Cardiac muscle cell (in vitro differentiated cells and primary cell): ENCODE data around the gene CHST12. TPM values are rescaled to one million over a fixed set of nuclear protein-coding genes. Genes with fewer than 3 reads are reported as not detected.

Experiments
- DNase-seq, 2 donors: peaks; one replicate each; pipeline versions ENCODE4 v3.0.0 to v3.0.0-alpha.2; 2010 to 2017; ENCODE audit warnings: low read depth in 1 of 2, low spot score in 1 of 2
- H3K27ac ChIP-seq: fragments of 200-600 bp; sonication (generic); 2 replicates; pipeline ENCODE4 v1.5.1; 2016
- H3K27me3 ChIP-seq: fragments of 200-600 bp; sonication (generic); 2 replicates; pipeline ENCODE4 v1.6.0; 2016; ENCODE audit warnings: control low read depth
- H3K36me3 ChIP-seq: fragments of 200-600 bp; sonication (generic); 2 replicates; pipeline ENCODE4 v1.5.1; 2016; ENCODE audit warnings: control low read depth
- H3K4me1 ChIP-seq: fragments of 200-600 bp; sonication (generic); 2 replicates; pipeline ENCODE4 v1.8.1; 2017; ENCODE audit warnings: low read depth, mild to moderate bottlenecking, mixed run types
- H3K4me3 ChIP-seq: fragments of 200-600 bp; sonication (generic); 2 replicates; pipeline ENCODE4 v1.5.1; 2016; ENCODE audit warnings: mild to moderate bottlenecking
- H3K9me3 ChIP-seq: fragments of 200-600 bp; sonication (generic); 2 replicates; pipeline ENCODE4 v1.5.1; 2017; ENCODE audit warnings: low read depth, mild to moderate bottlenecking, control low read depth
- CTCF ChIP-seq: IDR thresholded peaks from 2 replicates; pipeline ENCODE4 v1.5.1; 2012; ENCODE audit warnings: low read depth, mild to moderate bottlenecking, low read length
- polyA plus RNA-seq: library from polyadenylated mRNA; unstranded; fragments of >200 nt; fragmentation: Nextera tagmentation; extraction: Ambion mirVana; gene quantifications from 2 replicates; pipeline ENCODE4 v1.2.1, GENCODE V29; 2016
- total RNA-seq: library from RNA; depleted of rRNA; stranded (reverse); fragments of >200 nt; gene quantifications from 2 replicates; pipeline ENCODE4 v1.2.3, GENCODE V29; 2016

CHST12 gene
- total and polyA plus RNA-seq, 2 experiments from 2014 or later = 25.6 to 26.8 TPM

- Histone ChIP-seq H3K36me3 (no peaks in the 10 kb centered on the region), H3K27ac (no peak overlapping the region), H3K9me3 (no peaks in the 10 kb centered on the region), H3K4me3 (no peak overlapping the region), H3K27me3 (no peaks in the 10 kb centered on the region), H3K4me1 (peaks cover 5% of the 10 kb centered on the region)
- DNase-seq = peak in 1 of 2 donors; percentile 37
- TF ChIP-seq CTCF = no peak
Observed at GRCh38 chr7:2495418-2496299, 92.2 kb downstream of the CHST12 start.

- H3K36me3 ChIP-seq = no peaks in the 10 kb centered on the region
- no peaks in the 10 kb centered on the region for H3K27me3 ChIP-seq
- no peak for DNase-seq
- no peak for TF ChIP-seq CTCF
- no peak overlapping the region for H3K27ac ChIP-seq
- H3K4me1 ChIP-seq = peaks cover 5% of the 10 kb centered on the region
- no peaks in the 10 kb centered on the region for H3K9me3 ChIP-seq
- H3K4me3 ChIP-seq = no peak overlapping the region
Observed at GRCh38 chr7:2496375-2496774, 93.0 kb downstream of the CHST12 start.

GRCh38 chr7:2497065-2497464 lies 93.7 kb downstream of the CHST12 start:
- H3K27me3 ChIP-seq = no peaks in the 10 kb centered on the region

GRCh38 chr7:2497500-2498336 lies 94.3 kb downstream of the CHST12 start:
- no peak for TF ChIP-seq CTCF
- Histone ChIP-seq H3K4me3 (no peak overlapping the region), H3K27me3 (no peaks in the 10 kb centered on the region), H3K9me3 (no peaks in the 10 kb centered on the region), H3K36me3 (no peaks in the 10 kb centered on the region), H3K27ac (no peak overlapping the region), H3K4me1 (peaks cover 5% of the 10 kb centered on the region)
- no peak for DNase-seq

More at GRCh38 chr7:2497065-2497464, 93.7 kb downstream of the CHST12 start:
- H3K4me1 ChIP-seq = peaks cover 5% of the 10 kb centered on the region
- no peak for TF ChIP-seq CTCF
- no peak overlapping the region for H3K27ac ChIP-seq
- no peak for DNase-seq
- no peaks in the 10 kb centered on the region for H3K36me3 ChIP-seq
- H3K9me3 ChIP-seq = no peaks in the 10 kb centered on the region
- no peak overlapping the region for H3K4me3 ChIP-seq

Other genes with a start within 250 kb of the CHST12 start
- gene MAD1L1, start 170.7 kb upstream of the CHST12 start, total RNA-seq = 56.2 and 70.6 TPM in 2 replicates
- 38.3 and 47.0 TPM in 2 replicates for gene MAD1L1, start 170.7 kb upstream of the CHST12 start, polyA plus RNA-seq
- gene MRM2, start 161.4 kb upstream of the CHST12 start, total RNA-seq = 22.6 and 24.2 TPM in 2 replicates
- 35.6 and 53.5 TPM in 2 replicates for gene MRM2, start 161.4 kb upstream of the CHST12 start, polyA plus RNA-seq
- gene NUDT1, start 161.4 kb upstream of the CHST12 start, total RNA-seq = 16.2 and 33.0 TPM in 2 replicates
- 33.8 and 37.5 TPM in 2 replicates for gene NUDT1, start 161.4 kb upstream of the CHST12 start, polyA plus RNA-seq
- gene SNX8, start 89.2 kb upstream of the CHST12 start, total RNA-seq = 6.3 and 7.1 TPM in 2 replicates
- gene SNX8, start 89.2 kb upstream of the CHST12 start, polyA plus RNA-seq = 12.8 and 26.2 TPM in 2 replicates
- gene EIF3B, start 48.8 kb upstream of the CHST12 start, total RNA-seq = 132 and 161 TPM in 2 replicates
- 151 and 173 TPM in 2 replicates for gene EIF3B, start 48.8 kb upstream of the CHST12 start, polyA plus RNA-seq
- not detected in 2 replicates for gene GRIFIN, start 72.8 kb downstream of the CHST12 start, total RNA-seq
- not detected in 2 replicates for gene GRIFIN, start 72.8 kb downstream of the CHST12 start, polyA plus RNA-seq
- gene LFNG, start 116.2 kb downstream of the CHST12 start, total RNA-seq = 1.3 and 1.6 TPM in 2 replicates
- gene LFNG, start 116.2 kb downstream of the CHST12 start, polyA plus RNA-seq = 0.45 TPM in 1 of 2 replicates, not detected in the other
- gene BRAT1, start 151.9 kb downstream of the CHST12 start, total RNA-seq = 79.9 and 109 TPM in 2 replicates
- gene BRAT1, start 151.9 kb downstream of the CHST12 start, polyA plus RNA-seq = 80.5 and 106 TPM in 2 replicates
- gene IQCE, start 155.4 kb downstream of the CHST12 start, total RNA-seq = 23.4 and 41.4 TPM in 2 replicates
- 13.8 and 18.0 TPM in 2 replicates for gene IQCE, start 155.4 kb downstream of the CHST12 start, polyA plus RNA-seq
- gene TTYH3, start 228.4 kb downstream of the CHST12 start, total RNA-seq = 61.0 and 64.6 TPM in 2 replicates
- gene TTYH3, start 228.4 kb downstream of the CHST12 start, polyA plus RNA-seq = 71.4 and 86.6 TPM in 2 replicates